GM12892 (cell line): ENCODE results near the gene CCDC28B.

Experiments used
- POLR2A ChIP-seq: IDR thresholded peaks from 2 replicates; pipeline ENCODE4 v1.6.1; 2011; ENCODE audit warnings: low read depth, low read length, control low read depth
- POLR2AphosphoS5 ChIP-seq: IDR thresholded peaks from 2 replicates; pipeline ENCODE4 v1.6.1; 2011; ENCODE audit warnings: low read depth, low read length, control low read depth
- TAF1 ChIP-seq: IDR thresholded peaks from 2 replicates; pipeline ENCODE4 v1.6.1; 2011; ENCODE audit warnings: low read depth, mild to moderate bottlenecking, control low read depth, low read length, borderline replicate concordance

DNA sequence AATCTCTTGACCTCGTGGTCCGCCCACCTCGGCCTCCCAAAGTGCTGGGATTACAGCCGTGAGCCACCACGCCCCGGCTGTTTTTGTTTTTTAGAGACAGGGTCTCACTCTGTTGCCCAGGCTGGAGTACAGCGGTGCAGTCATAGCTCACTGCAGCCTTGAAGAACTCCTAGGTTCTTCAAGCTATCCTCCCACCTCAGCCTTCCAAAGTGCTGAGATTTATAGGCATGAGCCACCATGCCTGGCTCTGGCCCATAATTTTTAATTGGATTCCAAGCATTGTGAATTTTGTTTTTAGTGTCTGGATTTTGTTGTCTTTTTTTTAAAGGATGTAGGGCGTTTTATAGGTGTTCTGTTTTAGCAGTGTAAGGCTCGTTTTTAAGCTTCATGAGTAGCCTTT is 49.5 kb upstream of the CCDC28B start:
- TF ChIP-seq POLR2AphosphoS5 (no peak), POLR2A (no peak), TAF1 (no peak)
